GM12892 (cell line): ENCODE results near the gene SCG2.

Experiments
- POLR2A ChIP-seq: IDR thresholded peaks from 2 replicates; pipeline ENCODE4 v1.6.1; 2011; ENCODE audit warnings: low read depth, low read length, control low read depth
- POLR2AphosphoS5 ChIP-seq: IDR thresholded peaks from 2 replicates; pipeline ENCODE4 v1.6.1; 2011; ENCODE audit warnings: low read depth, low read length, control low read depth

- no peak for TF ChIP-seq POLR2A
- TF ChIP-seq POLR2AphosphoS5 = no peak
Measured at GRCh38 chr2:223614534-223614933, 12.4 kb upstream of the SCG2 start.
